OCI-LY7 (cell line): ENCODE data around the gene GLB1L3.

Experiments
- EZH2phosphoT487 ChIP-seq: fragments of 200-600 bp; sonication (generic); IDR thresholded peaks from 2 replicates; pipeline ENCODE4 v1.6.1; 2018; ENCODE audit warnings: low read depth, borderline replicate concordance, mild to moderate bottlenecking, mixed run types, antibody characterized with exemption, low read length, moderate library complexity, mixed read lengths
- TF ChIP-seq, protein P1 (sequence below): fragments of 200-600 bp; sonication (generic); conservative IDR thresholded peaks from 2 replicates; pipeline ENCODE4 v1.5.1; 2014; ENCODE audit warnings: mild to moderate bottlenecking, antibody characterized with exemption, low read length, moderate library complexity, mixed read lengths

DNA sequence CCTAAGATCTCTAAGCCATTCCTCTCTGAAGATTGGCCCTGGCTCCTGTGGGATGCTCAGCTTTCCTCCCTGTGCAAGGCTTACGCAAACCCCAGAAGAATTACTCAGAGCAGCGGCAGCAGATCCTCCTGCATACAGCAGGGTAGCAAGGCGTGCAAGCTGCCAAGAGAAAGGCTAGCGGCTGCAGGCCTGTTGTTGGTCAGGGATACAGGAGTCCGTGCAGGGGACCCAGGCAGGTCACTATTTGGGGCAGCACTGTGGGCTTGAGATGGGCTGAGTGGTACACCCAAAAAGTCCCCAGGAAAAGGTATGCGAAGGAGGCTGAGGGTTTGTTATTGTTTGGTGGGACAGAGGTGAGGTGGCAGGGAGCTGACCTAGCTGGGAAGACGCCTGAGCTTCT lies 57.1 kb downstream of the GLB1L3 start:
- TF ChIP-seq, protein P1, sequence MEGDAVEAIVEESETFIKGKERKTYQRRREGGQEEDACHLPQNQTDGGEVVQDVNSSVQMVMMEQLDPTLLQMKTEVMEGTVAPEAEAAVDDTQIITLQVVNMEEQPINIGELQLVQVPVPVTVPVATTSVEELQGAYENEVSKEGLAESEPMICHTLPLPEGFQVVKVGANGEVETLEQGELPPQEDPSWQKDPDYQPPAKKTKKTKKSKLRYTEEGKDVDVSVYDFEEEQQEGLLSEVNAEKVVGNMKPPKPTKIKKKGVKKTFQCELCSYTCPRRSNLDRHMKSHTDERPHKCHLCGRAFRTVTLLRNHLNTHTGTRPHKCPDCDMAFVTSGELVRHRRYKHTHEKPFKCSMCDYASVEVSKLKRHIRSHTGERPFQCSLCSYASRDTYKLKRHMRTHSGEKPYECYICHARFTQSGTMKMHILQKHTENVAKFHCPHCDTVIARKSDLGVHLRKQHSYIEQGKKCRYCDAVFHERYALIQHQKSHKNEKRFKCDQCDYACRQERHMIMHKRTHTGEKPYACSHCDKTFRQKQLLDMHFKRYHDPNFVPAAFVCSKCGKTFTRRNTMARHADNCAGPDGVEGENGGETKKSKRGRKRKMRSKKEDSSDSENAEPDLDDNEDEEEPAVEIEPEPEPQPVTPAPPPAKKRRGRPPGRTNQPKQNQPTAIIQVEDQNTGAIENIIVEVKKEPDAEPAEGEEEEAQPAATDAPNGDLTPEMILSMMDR, result no peak
- no peak for TF ChIP-seq EZH2phosphoT487
